Breast epithelium (tissue), 3 donors: ENCODE data around the gene MYO5B.

ENCODE experiments used
- POLR2A ChIP-seq: fragments of 450-650 bp; IDR thresholded peaks from one replicate; pipeline ENCODE4 v1.6.1; 2016; ENCODE audit warnings: antibody characterized with exemption, mild to moderate bottlenecking, moderate library complexity
- POLR2AphosphoS5 ChIP-seq, 3 donors: sonication (generic); formaldehyde crosslinking; IDR thresholded peaks; one replicate each; pipeline ENCODE4 v1.6.1; 2017; ENCODE audit warnings: antibody characterized with exemption in 3 of 3
- TF ChIP-seq, protein P1 (sequence below), 3 donors: fragments of 450-650 bp; IDR thresholded peaks; one replicate each; pipeline ENCODE4 v1.5.1; 2016 to 2017; ENCODE audit warnings: antibody characterized with exemption in 3 of 3, mild to moderate bottlenecking in 3 of 3, moderate library complexity in 3 of 3

DNA sequence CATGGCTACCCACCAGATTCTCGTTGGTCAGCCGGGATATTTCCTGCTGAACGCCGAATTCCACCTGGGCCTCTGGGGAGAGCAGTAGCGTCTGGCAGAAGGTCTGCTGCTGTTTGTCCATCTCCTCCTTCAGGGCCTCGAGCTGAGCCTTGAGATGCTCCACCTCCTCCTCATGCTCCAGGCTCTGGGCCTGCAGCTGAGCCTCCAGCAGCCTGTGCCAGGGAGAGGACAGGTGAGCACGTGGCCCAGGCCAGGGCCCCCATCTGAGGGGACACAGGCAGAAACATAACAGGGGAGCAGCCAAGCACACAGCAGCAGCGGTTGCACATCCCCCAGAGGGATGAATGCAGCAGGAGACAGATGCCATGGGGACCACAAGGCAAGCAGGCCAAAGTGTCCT lies 341.5 kb downstream of the MYO5B start:
- TF ChIP-seq, protein P1, sequence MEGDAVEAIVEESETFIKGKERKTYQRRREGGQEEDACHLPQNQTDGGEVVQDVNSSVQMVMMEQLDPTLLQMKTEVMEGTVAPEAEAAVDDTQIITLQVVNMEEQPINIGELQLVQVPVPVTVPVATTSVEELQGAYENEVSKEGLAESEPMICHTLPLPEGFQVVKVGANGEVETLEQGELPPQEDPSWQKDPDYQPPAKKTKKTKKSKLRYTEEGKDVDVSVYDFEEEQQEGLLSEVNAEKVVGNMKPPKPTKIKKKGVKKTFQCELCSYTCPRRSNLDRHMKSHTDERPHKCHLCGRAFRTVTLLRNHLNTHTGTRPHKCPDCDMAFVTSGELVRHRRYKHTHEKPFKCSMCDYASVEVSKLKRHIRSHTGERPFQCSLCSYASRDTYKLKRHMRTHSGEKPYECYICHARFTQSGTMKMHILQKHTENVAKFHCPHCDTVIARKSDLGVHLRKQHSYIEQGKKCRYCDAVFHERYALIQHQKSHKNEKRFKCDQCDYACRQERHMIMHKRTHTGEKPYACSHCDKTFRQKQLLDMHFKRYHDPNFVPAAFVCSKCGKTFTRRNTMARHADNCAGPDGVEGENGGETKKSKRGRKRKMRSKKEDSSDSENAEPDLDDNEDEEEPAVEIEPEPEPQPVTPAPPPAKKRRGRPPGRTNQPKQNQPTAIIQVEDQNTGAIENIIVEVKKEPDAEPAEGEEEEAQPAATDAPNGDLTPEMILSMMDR (IDR thresholded peaks at IDR 0.05) = no peak
- TF ChIP-seq POLR2A (no peak), POLR2AphosphoS5 (IDR thresholded peaks at IDR 0.05) (no peak)
